ENCODE results near the gene MYO1C.
"Not testable (repeated sequence)": the region's sequence is repeated elsewhere in the genome, so short reads cannot be mapped to it uniquely, and the experiment has no call there.

The MYO1C gene

GRCh38 chr17:1462164-1463112, 30.0 kb downstream of the MYO1C start:
- no peak for DNase-seq (ENCODE audit: low read depth)

GRCh38 chr17:1461198-1461944, 31.1 kb downstream of the MYO1C start:
- DNase-seq (ENCODE audit: low read depth), result peak; percentile 46

- peak; percentile 36 for DNase-seq (ENCODE audit: low read depth)
Measured at GRCh38 chr17:1460233-1460632, 32.3 kb downstream of the MYO1C start.

- DNase-seq (ENCODE audit: low read depth), result peak; percentile 95
Measured at GRCh38 chr17:1455797-1456599, 36.5 kb downstream of the MYO1C start, which contains the start of gene CRK. Gene CRK (minus strand): TSS chr17:1456232. CDS start chr17:1456117, 115 bp downstream.

- DNase-seq (ENCODE audit: low read depth), result peak; percentile 86
Measured at GRCh38 chr17:1455291-1455796, 37.1 kb downstream of the MYO1C start.

- no peak for DNase-seq (ENCODE audit: low read depth)
Measured at GRCh38 chr17:1454541-1454940, 37.9 kb downstream of the MYO1C start.

- DNase-seq (ENCODE audit: low read depth), result not testable (repeated sequence)
Measured at GRCh38 chr17:1453694-1454093, 38.8 kb downstream of the MYO1C start.

- no peak for DNase-seq (ENCODE audit: low read depth)
Measured at GRCh38 chr17:1452836-1453235, 39.6 kb downstream of the MYO1C start.

- DNase-seq (ENCODE audit: low read depth), result not testable (repeated sequence)
Measured at GRCh38 chr17:1450261-1450660, 42.2 kb downstream of the MYO1C start.

- no peak for DNase-seq (ENCODE audit: low read depth)
Measured at GRCh38 chr17:1449412-1449967, 43.0 kb downstream of the MYO1C start.

GRCh38 chr17:1447052-1447451, 45.4 kb downstream of the MYO1C start:
- DNase-seq (ENCODE audit: low read depth), result no peak

- DNase-seq (ENCODE audit: low read depth), result no peak
Measured at GRCh38 chr17:1446201-1446600, 46.3 kb downstream of the MYO1C start.

- DNase-seq (ENCODE audit: low read depth), result not testable (repeated sequence)
Measured at GRCh38 chr17:1445695-1446094, 46.8 kb downstream of the MYO1C start.

- DNase-seq (ENCODE audit: low read depth), result not testable (repeated sequence)
Measured at GRCh38 chr17:1442721-1443120, 49.8 kb downstream of the MYO1C start.

GRCh38 chr17:1442187-1442586, 50.3 kb downstream of the MYO1C start:
- DNase-seq (ENCODE audit: low read depth), result no peak

- DNase-seq (ENCODE audit: low read depth), result no peak
Measured at GRCh38 chr17:1440921-1441320, 51.6 kb downstream of the MYO1C start.

GRCh38 chr17:1438593-1439083, 53.8 kb downstream of the MYO1C start:
- DNase-seq (ENCODE audit: low read depth), result peak; percentile 88

GRCh38 chr17:1435326-1435725, 57.2 kb downstream of the MYO1C start:
- no peak for DNase-seq (ENCODE audit: low read depth)

- DNase-seq (ENCODE audit: low read depth), result peak; percentile 36
Measured at GRCh38 chr17:1434150-1434549, 58.3 kb downstream of the MYO1C start.

GRCh38 chr17:1431631-1432104, 60.8 kb downstream of the MYO1C start:
- no peak for DNase-seq (ENCODE audit: low read depth)
